Trophoblast cell (in vitro differentiated cells and primary cell): ENCODE results near the gene GGT6.
A peak's percentile ranks its signal among the peaks of the same experiment; 100 is the strongest.

ENCODE experiments used
- DNase-seq, 2 donors: peaks; one replicate each; pipeline ENCODE4 v3.0.0-alpha.2; 2016
- H2AFZ ChIP-seq: 2 replicates; pipeline ENCODE4 v1.6.1; 2013; ENCODE audit warnings: low read length, moderate library complexity, mild to moderate bottlenecking; ENCODE audit not compliant: insufficient read depth, poor library complexity
- H2AK5ac ChIP-seq: 2 replicates; pipeline ENCODE4 v1.6.1; 2013; ENCODE audit warnings: mild to moderate bottlenecking, low read length
- H2BK120ac ChIP-seq: 2 replicates; pipeline ENCODE4 v1.6.1; 2013; ENCODE audit warnings: low read length, mild to moderate bottlenecking, moderate library complexity; ENCODE audit not compliant: insufficient read depth, poor library complexity
- H2BK12ac ChIP-seq: 2 replicates; pipeline ENCODE4 v1.6.1; 2013; ENCODE audit warnings: mild to moderate bottlenecking, low read length, moderate library complexity
- H2BK5ac ChIP-seq: 2 replicates; pipeline ENCODE4 v1.6.1; 2013; ENCODE audit warnings: low read length, low read depth, moderate library complexity, mild to moderate bottlenecking; ENCODE audit not compliant: poor library complexity
- H3K14ac ChIP-seq: 2 replicates; pipeline ENCODE4 v1.6.1; 2013; ENCODE audit warnings: mild to moderate bottlenecking, low read length
- H3K18ac ChIP-seq: 2 replicates; pipeline ENCODE4 v1.6.1; 2013; ENCODE audit warnings: mild to moderate bottlenecking, low read length
- H3K23ac ChIP-seq: 2 replicates; pipeline ENCODE4 v1.6.1; 2013; ENCODE audit warnings: low read length
- H3K27ac ChIP-seq: 2 replicates; pipeline ENCODE4 v1.5.1; 2013; ENCODE audit warnings: low read depth, mild to moderate bottlenecking, inconsistent platforms, low read length, moderate library complexity
- H3K27me3 ChIP-seq: 2 replicates; pipeline ENCODE4 v1.6.1; 2013; ENCODE audit warnings: inconsistent platforms, mild to moderate bottlenecking, low read length, moderate library complexity; ENCODE audit not compliant: insufficient read depth
- H3K36me3 ChIP-seq, 2 experiments: 1 replicate in 1 of 2; 2 replicates in 1 of 2; pipeline ENCODE4 v1.6.1; 2013; ENCODE audit warnings: low read length in 2 of 2, mild to moderate bottlenecking in 2 of 2, moderate library complexity in 1 of 2; ENCODE audit not compliant: insufficient read depth in 2 of 2, control insufficient read depth in 1 of 2
- H3K4ac ChIP-seq: 2 replicates; pipeline ENCODE4 v1.6.1; 2013; ENCODE audit warnings: low read depth, mild to moderate bottlenecking, low read length, moderate library complexity
- H3K4me1 ChIP-seq, 2 experiments: 1 replicate in 1 of 2; 2 replicates in 1 of 2; pipeline ENCODE4 v1.6.1; 2013; ENCODE audit warnings: low read length in 2 of 2, mild to moderate bottlenecking in 2 of 2, moderate library complexity in 1 of 2; ENCODE audit not compliant: insufficient read depth in 2 of 2, control insufficient read depth in 1 of 2
- H3K4me2 ChIP-seq: 2 replicates; pipeline ENCODE4 v1.6.1; 2013; ENCODE audit warnings: inconsistent platforms, mild to moderate bottlenecking, low read length, moderate library complexity
- H3K4me3 ChIP-seq: 2 replicates; pipeline ENCODE4 v1.5.1; 2013; ENCODE audit warnings: mild to moderate bottlenecking, low read depth, low read length, inconsistent platforms
- H3K79me1 ChIP-seq: one replicate; pipeline ENCODE4 v1.6.1; 2013; ENCODE audit warnings: low read length
- H3K79me2 ChIP-seq: 2 replicates; pipeline ENCODE4 v1.6.1; 2013; ENCODE audit warnings: low read length, mild to moderate bottlenecking; ENCODE audit not compliant: control insufficient read depth, insufficient read depth, poor library complexity
- H3K9ac ChIP-seq: 2 replicates; pipeline ENCODE4 v1.6.1; 2013; ENCODE audit warnings: mild to moderate bottlenecking, low read length
- H3K9me3 ChIP-seq: 2 replicates; pipeline ENCODE4 v1.6.1; 2013; ENCODE audit warnings: low read depth, mild to moderate bottlenecking, control low read depth, inconsistent platforms, low read length; ENCODE audit not compliant: insufficient read depth
- H4K12ac ChIP-seq: 2 replicates; pipeline ENCODE4 v1.6.1; 2013; ENCODE audit warnings: low read depth, mild to moderate bottlenecking, low read length, moderate library complexity
- H4K8ac ChIP-seq: 2 replicates; pipeline ENCODE4 v1.6.1; 2013; ENCODE audit warnings: low read depth, mild to moderate bottlenecking, low read length, moderate library complexity
- H4K91ac ChIP-seq: one replicate; pipeline ENCODE4 v1.6.1; 2013; ENCODE audit warnings: low read depth, mild to moderate bottlenecking, low read length, moderate library complexity
- WGBS: extraction: QIAGEN DNeasy Blood & Tissue Kit; methylation state at CpG from one replicate; pipeline ENCODE4 v1.1.7; 2013; ENCODE audit warnings: missing lambda C conversion rate; ENCODE audit not compliant: insufficient read length, insufficient coverage; ENCODE audit errors: extremely low coverage; 5-methylcytosine and 5-hydroxymethylcytosine counted together

GGT6 gene

GRCh38 chr17:4525691-4526397, 34.5 kb downstream of the GGT6 start:
- Histone ChIP-seq H3K4me2 (no peak overlapping the region), H2AK5ac (no peak overlapping the region), H3K14ac (no peak overlapping the region), H3K18ac (no peak overlapping the region), H3K4me1 (peaks cover 0 to 2% of the 10 kb centered on the region in 2 experiments), H3K23ac (no peak overlapping the region), H3K4ac (no peak overlapping the region), H2AFZ (no peak overlapping the region), H3K4me3 (no peak overlapping the region), H3K27me3 (no peaks in the 10 kb centered on the region), H2BK5ac (no peak overlapping the region), H4K8ac (no peak overlapping the region), H3K27ac (no peak overlapping the region), H2BK12ac (no peak overlapping the region), H3K9ac (no peak overlapping the region), H3K9me3 (no peaks in the 10 kb centered on the region), H4K12ac (no peak overlapping the region), H3K79me2 (no peaks in the 10 kb centered on the region), H2BK120ac (no peak overlapping the region), H3K36me3 (peaks cover 78 to 80% of the 10 kb centered on the region in 2 experiments), H3K79me1 (no peaks in the 10 kb centered on the region), H4K91ac (no peak overlapping the region)
- WGBS = no CpG with 5 or more reads among the region's 11 CpGs
- DNase-seq = no peak

- Histone ChIP-seq H3K27me3 (no peaks in the 10 kb centered on the region), H3K79me2 (peaks cover 2% of the 10 kb centered on the region), H3K9ac (no peak overlapping the region), H2BK120ac (no peak overlapping the region), H3K14ac (no peak overlapping the region), H3K4me1 (no peaks in the 10 kb centered on the region), H4K8ac (no peak overlapping the region), H3K27ac (no peak overlapping the region), H2AFZ (no peak overlapping the region), H2BK5ac (no peak overlapping the region), H3K9me3 (no peaks in the 10 kb centered on the region), H3K4me2 (no peak overlapping the region), H4K91ac (no peak overlapping the region), H4K12ac (no peak overlapping the region), H2BK12ac (no peak overlapping the region), H3K18ac (no peak overlapping the region), H3K36me3 (peaks cover 74 to 77% of the 10 kb centered on the region in 2 experiments), H3K4ac (no peak overlapping the region), H3K79me1 (no peaks in the 10 kb centered on the region), H3K23ac (no peak overlapping the region), H3K4me3 (no peak overlapping the region), H2AK5ac (no peak overlapping the region)
- DNase-seq = no peak
- no CpG with 5 or more reads among the region's 8 CpGs for WGBS
Measured at GRCh38 chr17:4523946-4524345, 36.4 kb downstream of the GGT6 start.

- Histone ChIP-seq H3K9me3 (no peaks in the 10 kb centered on the region), H3K14ac (no peak overlapping the region), H2BK5ac (no peak overlapping the region), H2AK5ac (no peak overlapping the region), H2AFZ (no peak overlapping the region), H3K79me1 (peaks cover 2% of the 10 kb centered on the region), H3K79me2 (peaks cover 2% of the 10 kb centered on the region), H3K36me3 (peaks cover 71 to 73% of the 10 kb centered on the region in 2 experiments), H3K27ac (no peak overlapping the region), H4K91ac (no peak overlapping the region), H3K9ac (no peak overlapping the region), H3K4ac (no peak overlapping the region), H3K4me3 (no peak overlapping the region), H3K23ac (no peak overlapping the region), H2BK12ac (no peak overlapping the region), H2BK120ac (no peak overlapping the region), H3K4me1 (no peaks in the 10 kb centered on the region), H4K8ac (no peak overlapping the region), H3K18ac (peak overlapping the region; percentile 13), H4K12ac (no peak overlapping the region), H3K27me3 (no peaks in the 10 kb centered on the region), H3K4me2 (no peak overlapping the region)
- WGBS = no CpG with 5 or more reads among the region's 6 CpGs
- no peak for DNase-seq
Measured at GRCh38 chr17:4522661-4523060, 37.7 kb downstream of the GGT6 start.

GRCh38 chr17:4520894-4521600, 39.3 kb downstream of the GGT6 start:
- Histone ChIP-seq H3K4me2 (no peak overlapping the region), H3K4me3 (no peak overlapping the region), H3K27ac (no peak overlapping the region), H3K27me3 (no peaks in the 10 kb centered on the region), H4K12ac (no peak overlapping the region), H3K36me3 (peaks cover 70 to 71% of the 10 kb centered on the region in 2 experiments), H3K79me1 (peaks cover 2% of the 10 kb centered on the region), H2AFZ (no peak overlapping the region), H3K79me2 (peaks cover 4% of the 10 kb centered on the region), H3K14ac (no peak overlapping the region), H2AK5ac (no peak overlapping the region), H3K9me3 (no peaks in the 10 kb centered on the region), H2BK12ac (no peak overlapping the region), H3K23ac (no peak overlapping the region), H2BK120ac (no peak overlapping the region), H2BK5ac (no peak overlapping the region), H3K9ac (no peak overlapping the region), H3K18ac (no peak overlapping the region), H4K91ac (no peak overlapping the region), H4K8ac (no peak overlapping the region), H3K4me1 (no peaks in the 10 kb centered on the region), H3K4ac (no peak overlapping the region)
- peak; percentile 67 to 76 for DNase-seq
- no CpG with 5 or more reads among the region's 8 CpGs for WGBS
